OCI-M2 (cell line): ENCODE measurements around the gene DDX1.
"Not testable (repeated sequence)": the region's sequence is repeated elsewhere in the genome, so short reads cannot be mapped to it uniquely, and the experiment has no call there.

Experiments
- DNase-seq: peaks from one replicate; lab custom pipeline; 2025; ENCODE audit not compliant: unreplicated experiment; lab: John Stamatoyannopoulos, UW

The DDX1 gene

DNA sequence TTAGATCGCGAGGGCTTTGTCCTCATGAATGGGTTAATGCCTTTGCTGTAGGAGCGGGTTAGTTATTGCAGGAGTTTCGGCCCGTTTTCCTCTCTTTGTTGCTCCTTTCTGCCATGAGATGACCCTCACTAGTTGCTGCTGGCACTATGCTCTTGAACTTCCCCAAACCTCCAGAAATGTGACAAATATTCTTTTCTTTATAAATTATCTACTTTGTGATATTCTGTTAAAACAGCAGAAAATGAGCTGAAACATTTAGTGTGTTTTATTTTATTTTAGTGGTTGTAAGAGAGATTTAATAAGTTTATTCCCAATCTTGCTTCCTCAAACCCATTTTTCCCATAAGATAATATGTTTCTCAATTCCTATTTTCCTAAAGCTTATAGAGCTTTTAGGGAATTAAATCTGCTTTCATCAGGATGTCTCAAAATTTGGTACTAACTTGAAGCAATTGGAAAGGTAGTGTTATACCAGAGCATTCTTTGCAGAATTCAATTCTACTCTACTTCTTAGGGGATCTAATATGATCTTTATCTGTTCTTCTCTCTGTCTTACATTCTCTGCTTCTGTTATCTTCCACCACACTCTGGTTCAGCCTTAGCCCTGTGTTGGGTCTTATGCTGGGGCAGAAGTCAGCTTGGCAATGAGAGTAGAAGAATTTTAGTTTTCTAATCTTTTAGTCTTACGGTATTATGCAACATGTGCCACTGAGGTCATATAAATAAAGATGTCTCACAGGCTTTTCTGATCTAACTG, 23.1 kb downstream of the DDX1 start:
- DNase-seq = no peak

DNA sequence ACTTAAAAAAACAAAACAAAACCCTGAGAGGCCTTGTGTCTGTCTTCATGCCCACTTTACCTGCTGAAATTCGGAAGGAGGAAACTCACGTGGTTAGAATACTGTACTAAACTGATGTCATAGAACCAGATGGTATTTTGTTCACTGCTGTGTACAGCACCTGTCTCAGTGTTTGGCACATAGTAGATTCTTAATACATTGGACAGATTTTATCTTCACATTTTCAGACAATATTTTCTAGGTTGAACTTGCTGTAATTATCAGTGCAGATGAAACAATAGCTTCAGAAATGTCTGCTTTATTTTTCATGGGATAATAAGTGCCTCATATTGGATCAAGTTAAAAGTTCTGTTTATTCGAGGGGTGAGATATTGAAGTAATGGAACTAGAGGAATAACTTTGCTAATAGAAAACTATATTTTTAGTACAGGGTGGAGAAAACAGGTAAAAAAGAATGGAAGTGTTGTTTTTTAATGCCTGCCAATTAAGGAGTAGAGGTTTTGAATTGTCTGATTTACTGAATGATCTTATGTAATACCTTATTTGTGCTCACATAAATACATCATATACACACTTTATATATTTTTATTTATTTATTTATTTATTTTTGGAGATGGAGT, 23.7 kb downstream of the DDX1 start:
- no peak for DNase-seq

- no peak for DNase-seq
Measured at GRCh38 chr2:15616429-15616828, 24.8 kb downstream of the DDX1 start.

- no peak for DNase-seq
Measured at GRCh38 chr2:15616850-15617777, 25.4 kb downstream of the DDX1 start.

DNA sequence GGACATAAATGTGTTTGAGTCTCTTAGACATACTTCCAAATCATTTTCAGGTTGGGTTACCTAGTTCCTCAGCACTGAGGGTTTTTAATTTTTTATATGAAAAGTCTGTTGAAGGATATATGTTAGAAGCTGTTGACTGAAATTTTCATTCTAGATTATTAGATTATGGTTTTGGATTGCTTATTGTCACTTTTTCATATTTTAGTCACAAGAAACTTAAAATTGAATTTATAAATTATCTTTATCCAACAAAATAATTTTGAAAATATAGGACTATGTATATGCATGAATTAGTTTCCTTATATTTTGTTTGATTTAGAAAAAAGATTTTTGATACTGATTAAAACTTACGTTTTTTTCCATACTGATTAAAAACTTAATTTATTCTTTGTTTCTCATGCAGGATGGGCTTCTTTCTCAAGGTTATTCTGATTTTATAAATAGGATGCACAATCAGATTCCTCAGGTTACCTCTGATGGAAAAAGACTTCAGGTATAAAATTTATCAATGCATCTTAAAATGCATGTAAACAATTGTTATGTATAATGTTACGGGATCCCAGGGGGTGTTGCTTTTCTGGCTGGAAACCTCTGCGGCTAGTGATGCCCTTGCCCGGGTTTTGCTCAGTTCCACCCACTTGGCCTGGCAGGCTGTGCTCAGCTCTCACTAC, 26.2 kb downstream of the DDX1 start:
- DNase-seq = no peak

DNA sequence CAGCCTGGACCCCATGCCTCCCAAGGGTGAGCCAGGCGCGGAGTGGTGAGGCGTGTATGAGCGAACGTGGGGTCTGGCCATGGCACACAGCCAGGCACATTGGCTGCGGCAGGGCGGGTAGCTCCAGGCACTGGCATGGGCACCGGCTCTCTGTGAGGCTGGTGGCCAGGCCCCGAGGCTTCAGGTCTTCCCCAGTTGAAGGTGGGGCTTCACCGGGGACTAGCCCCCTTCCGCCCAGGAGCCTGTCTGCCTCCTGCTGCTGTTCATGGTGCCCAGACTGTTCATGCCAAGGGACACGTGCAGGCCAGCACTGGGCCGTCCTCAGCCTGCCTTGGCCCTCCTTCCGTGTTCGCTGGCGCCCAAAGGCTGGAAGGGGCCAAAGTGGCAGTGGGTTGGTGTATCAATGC, 26.8 kb downstream of the DDX1 start:
- no peak for DNase-seq

DNA sequence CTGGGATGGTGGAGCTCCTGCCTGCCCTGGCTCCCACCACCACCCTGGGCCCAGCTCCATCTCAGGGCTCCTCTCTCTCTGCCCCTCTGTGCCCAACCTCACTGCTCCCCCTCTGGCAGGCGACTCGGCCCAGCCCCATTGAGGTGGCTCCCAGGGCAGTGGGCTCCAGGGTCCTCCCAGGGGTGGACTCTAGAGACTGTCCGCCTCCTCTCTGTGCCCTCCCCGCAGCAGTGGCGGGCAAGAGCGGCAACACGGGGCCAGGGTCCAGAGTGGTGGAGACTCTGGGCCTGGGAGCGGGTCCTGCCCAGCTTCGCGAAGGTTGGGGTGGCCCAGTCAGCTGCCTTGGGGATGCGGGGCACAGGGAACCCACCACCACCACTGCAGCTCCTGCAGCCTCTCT, 27.4 kb downstream of the DDX1 start:
- DNase-seq = no peak

DNA sequence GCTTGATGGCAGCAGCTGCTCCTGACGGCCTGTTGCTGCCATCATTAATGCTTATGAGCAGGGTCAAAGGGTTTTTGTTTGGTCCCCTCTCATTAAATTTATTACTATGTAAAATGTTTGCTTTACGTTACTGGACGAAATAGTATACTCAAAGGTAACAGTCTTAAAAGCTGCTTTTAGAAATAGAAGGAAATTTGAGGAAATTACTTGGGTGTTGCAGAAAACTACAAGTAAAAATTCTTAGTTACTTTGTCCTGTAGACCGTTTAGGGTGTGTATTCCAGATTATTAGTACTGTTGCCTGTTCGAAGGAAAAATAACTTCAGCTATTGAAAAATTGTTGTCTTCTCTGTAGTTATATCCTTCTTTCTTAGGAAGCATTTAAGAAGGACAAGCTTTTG, 27.8 kb downstream of the DDX1 start:
- no peak for DNase-seq

DNA sequence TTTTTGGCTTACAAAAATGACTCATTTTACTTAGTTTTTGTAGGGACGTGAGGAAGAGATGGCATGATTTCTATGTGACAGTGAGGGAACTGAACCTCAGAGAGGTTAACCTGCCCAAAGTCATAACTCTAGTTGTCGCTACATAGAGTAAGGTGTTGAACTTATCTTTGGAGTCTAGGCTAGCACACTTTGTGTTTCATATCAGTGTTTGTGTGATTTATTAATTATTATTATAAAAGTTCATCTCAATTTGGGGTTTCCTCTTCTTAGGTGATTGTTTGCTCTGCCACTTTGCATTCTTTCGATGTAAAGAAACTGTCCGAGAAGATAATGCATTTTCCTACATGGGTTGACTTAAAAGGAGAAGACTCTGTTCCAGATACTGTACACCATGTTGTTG, 28.3 kb downstream of the DDX1 start:
- DNase-seq = no peak

DNA sequence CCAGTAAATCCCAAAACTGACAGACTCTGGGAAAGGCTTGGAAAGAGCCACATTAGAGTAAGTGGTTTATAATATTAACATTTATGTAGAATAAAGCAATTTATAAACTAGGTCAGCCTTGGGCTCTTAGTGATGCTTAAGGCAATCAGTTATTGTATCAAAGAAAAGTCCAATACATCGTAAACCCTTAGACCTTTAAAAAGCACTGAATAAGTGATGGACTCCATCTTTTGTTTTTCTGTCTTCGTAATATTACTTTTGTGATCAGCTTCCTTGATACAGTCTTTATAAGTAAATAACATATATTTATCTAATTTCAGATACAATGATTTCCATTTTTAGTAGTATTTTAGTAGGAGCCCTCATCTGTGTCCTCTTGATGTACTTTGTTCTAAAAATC, 28.7 kb downstream of the DDX1 start:
- DNase-seq = no peak

- no peak for DNase-seq
Measured at GRCh38 chr2:15620857-15621471, 29.3 kb downstream of the DDX1 start.

DNA sequence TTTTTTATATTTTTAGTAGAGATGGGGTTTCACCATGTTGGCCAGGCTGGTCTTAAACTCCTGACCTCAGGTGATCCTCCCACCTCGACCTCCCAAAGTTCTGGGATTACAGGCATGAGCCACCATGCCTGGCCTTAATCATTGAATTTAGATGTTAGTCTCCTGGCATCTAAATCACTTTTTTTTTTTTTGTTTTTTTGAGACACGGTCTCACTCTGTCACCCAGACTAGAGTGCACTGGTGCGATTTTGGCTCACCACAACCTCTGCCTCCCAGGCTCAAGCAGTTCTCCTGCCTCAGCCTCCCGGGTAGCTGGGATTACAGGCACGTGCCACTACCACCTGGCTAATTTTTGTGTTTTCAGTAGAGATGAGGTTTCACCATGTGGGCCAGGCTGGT, 29.8 kb downstream of the DDX1 start:
- not testable (repeated sequence) for DNase-seq

DNA sequence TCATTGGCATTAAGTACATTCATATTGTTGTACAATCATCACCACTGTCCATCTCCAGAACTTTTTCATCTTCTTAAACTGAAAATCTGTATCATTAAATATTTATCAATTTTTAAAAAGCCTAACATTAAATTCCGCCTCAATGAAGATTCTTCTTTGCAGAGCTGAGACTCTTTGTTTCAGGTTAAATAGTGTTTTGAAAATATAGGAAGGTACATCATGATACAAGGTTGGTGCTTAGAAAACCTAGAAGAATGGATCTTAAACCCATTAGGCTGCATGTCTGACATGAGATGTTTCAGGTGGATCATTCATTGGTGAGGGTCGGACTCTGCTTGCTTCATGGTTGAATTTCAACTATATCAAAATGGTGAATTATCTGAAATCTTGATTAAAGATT, 30.5 kb downstream of the DDX1 start:
- no peak for DNase-seq

DNA sequence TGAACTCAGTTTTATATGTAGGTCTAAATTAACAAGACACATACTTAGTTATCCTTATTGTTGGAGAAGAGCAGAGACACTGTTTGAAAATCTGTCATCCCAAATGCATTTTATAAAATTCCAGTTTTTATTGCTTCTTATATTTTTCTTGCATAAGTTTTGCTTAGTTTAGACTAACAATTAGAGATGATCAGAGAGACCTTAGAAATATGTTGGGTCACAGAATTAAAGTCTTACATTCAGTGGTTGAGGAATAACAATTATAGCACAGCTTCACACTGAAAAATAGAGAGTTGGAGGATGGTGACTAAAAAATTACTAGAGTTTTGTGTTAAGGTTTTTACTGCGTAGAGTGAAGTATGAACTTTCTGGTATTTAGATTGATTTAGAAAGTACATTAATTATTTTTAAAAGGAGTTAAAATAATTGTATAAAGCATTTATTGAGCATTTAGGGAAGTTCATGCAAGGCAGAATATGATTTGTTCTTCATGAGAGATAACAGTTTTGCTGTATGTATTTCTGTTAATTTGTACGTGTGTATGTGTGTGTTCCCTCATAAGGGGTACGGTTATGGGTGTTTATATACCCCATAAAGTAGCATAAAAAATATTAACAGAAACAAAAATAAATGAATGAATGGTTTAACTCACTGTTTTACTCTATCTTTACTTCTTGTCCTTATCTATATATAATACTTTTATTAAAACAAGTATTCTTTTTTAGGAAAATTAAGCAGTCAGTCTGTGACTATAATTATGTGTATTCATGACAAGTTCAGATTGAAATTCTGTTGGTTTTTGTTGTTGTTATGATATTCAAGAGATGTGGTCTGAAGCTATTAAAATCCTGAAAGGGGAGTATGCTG, 31.2 kb downstream of the DDX1 start:
- DNase-seq = no peak

DNA sequence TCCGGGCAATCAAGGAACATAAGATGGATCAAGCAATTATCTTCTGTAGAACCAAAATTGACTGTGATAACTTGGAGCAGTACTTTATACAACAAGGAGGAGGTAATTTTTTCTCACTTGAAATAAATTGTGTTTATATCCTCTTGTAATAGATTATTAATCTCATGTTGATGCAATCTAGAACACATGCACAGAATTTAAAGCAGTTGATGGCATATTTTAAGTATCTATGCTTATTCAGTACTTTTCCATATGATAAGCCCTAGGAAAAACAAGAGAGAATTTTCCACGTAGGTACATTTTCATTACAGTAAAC, 31.8 kb downstream of the DDX1 start:
- no peak for DNase-seq

GRCh38 chr2:15623898-15624541, 32.4 kb downstream of the DDX1 start:
- no peak for DNase-seq

- no peak for DNase-seq
Measured at GRCh38 chr2:15624903-15625302, 33.2 kb downstream of the DDX1 start.

DNA sequence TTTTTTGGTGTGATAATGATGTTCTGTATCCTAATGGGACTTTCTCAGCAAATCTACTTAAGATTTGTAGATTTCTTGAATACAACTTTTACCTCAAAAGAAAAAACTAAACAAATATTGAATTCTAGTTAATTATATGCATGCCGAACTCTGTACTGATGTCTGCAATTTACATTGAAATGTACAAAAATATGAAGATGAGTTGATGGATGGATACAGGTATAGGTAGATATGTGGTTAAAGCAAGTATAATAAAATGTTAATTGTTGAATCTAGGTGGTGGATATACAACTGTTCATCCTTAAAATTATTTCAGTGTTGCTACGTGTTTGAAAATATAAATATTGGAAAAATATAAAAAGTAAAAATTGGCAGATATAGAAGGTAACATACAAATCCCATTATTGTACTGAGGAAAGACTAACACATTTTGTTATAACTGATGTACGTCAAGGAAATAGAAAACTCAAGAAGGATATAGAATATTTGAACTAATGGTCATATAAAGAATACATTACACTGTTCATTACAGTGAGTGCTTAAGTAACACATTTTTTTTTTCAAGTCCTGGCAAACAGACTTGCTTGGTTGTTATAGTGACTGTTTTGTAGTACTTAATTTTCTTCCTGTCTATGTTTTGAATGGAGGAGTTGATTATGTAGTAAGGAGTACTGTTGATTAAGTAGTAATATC, 33.8 kb downstream of the DDX1 start:
- DNase-seq = no peak

- DNase-seq = no peak
Measured at GRCh38 chr2:15626126-15626525, 34.5 kb downstream of the DDX1 start.
